NT2/D1 (cell line): ENCODE measurements around the gene APMAP.

Experiments
- SUZ12 ChIP-seq: IDR thresholded peaks from 2 replicates; pipeline ENCODE4 v1.6.1; 2011; ENCODE audit not compliant: insufficient read length, insufficient read depth; ENCODE audit errors: extremely low read depth
- ZNF274 ChIP-seq: IDR thresholded peaks from 2 replicates; pipeline ENCODE4 v1.6.1; 2011; ENCODE audit warnings: mild to moderate bottlenecking, low read depth, low read length

DNA sequence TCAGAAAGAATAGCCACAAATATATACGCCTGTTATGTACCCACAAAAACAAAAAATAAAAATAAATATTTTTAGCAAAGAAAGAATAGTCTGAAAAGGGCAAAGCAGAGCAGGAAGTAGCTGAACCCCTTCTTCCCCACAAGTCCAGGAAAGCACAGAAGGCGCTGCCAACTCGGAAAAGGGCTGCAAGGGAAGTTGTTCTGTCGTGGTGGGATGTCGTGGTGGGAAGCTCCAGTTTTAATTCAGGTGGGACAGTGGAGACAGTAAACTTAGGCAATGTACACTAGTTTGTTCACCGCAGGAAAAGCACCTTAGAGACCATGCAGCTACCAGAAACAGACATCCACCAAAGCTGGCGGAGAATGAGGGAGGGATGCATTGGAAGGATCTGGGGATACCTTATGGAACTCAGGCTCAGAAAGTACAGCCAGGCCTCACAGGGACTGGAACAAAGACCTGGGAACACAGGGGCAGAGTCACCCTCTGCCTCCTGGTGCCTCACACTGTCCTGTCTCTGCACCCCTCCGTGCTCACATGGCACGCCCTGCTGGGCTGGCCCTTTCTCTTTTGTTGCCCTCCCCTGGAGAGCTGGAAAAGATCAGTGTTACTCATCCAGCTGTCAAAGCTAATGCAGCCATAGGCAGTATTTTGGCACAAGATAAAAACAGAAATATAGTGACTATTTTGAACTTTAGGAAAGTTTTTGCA is 3.3 kb upstream of the APMAP start:
- no peak for TF ChIP-seq SUZ12
- no peak for TF ChIP-seq ZNF274
